HepG2 (cell line): ENCODE data around the gene WEE1. TPM values are rescaled to one million over a fixed set of nuclear protein-coding genes. Genes with fewer than 3 reads are reported as not detected.

Experiments used
- ATAC-seq: fragments of 200-7000 bp; cut with Tn5 transposase; 3 replicates; pipeline ENCODE4 v1.9.1; 2020; ENCODE audit warnings: mild to moderate bottlenecking, moderate library complexity
- BruUV-seq: library from RNA; stranded (reverse); fragments of 400-500 nt; replicated peaks from 2 replicates; lab custom pipeline; 2021; lab: Mats Ljungman, UMichigan
- CTCF ChIA-PET: fragments of 300-600 bp; formaldehyde crosslinking; extraction: SDS; loops from one replicate; lab custom pipeline; 2021; ENCODE audit warnings: low total read pairs, inconsistent platforms, low intra/inter-chr PET ratio; lab: Yijun Ruan, JAX
- POLR2A ChIA-PET: fragments of 350-600 bp; sonication (Branson Sonifier 250); formaldehyde crosslinking; loops from one replicate; lab custom pipeline; 2020; ENCODE audit warnings: antibody characterized with exemption, inconsistent platforms; lab: Yijun Ruan, JAX
- DNase-seq: peaks from one replicate; pipeline ENCODE4 v3.0.0-alpha.2; 2015; ENCODE audit warnings: low spot score
- FAIRE-seq: peaks from 3 replicates; lab custom pipeline; 2011; peaks lifted over from hg19 to GRCh38; lab: Jason Lieb, UNC
- H2AFZ ChIP-seq: one replicate; pipeline ENCODE4 v1.6.1; 2011; ENCODE audit warnings: low read length, inconsistent platforms
- H3K27ac ChIP-seq: fragments of 300-600 bp; 3 replicates; pipeline ENCODE4 v1.8.0; 2011; ENCODE audit warnings: mixed run types, mild to moderate bottlenecking, mixed read lengths, low read length, inconsistent platforms; ENCODE audit not compliant: insufficient read depth; ENCODE audit errors: extremely low read length
- H3K27me3 ChIP-seq, 2 experiments: fragments of 200-600 bp in 1 of 2; 2 replicates in 1 of 2; 3 replicates in 1 of 2; pipeline versions ENCODE4 v1.6.0 to v1.8.0; 2011; ENCODE audit warnings: low read length in 2 of 2, mild to moderate bottlenecking in 2 of 2, moderate library complexity in 2 of 2, inconsistent platforms in 1 of 2; ENCODE audit not compliant: insufficient read depth in 2 of 2, control insufficient read depth in 1 of 2
- H3K36me3 ChIP-seq, 2 experiments: fragments of 200-600 bp in 1 of 2; replicated peaks in 1 of 2; 2 replicates in 1 of 2; 3 replicates in 1 of 2; pipeline versions ENCODE4 v1.5.1 to v1.8.0; 2011; ENCODE audit warnings: low read length in 2 of 2, inconsistent platforms in 1 of 2; ENCODE audit not compliant: insufficient read depth in 2 of 2, control insufficient read depth in 1 of 2
- H3K4me1 ChIP-seq: 2 replicates; pipeline ENCODE4 v1.5.1; 2012; ENCODE audit warnings: low read length, inconsistent platforms; ENCODE audit not compliant: insufficient read depth
- H3K4me2 ChIP-seq: 2 replicates; pipeline ENCODE4 v1.6.0; 2011; ENCODE audit warnings: low read depth, low read length, inconsistent platforms
- H3K4me3 ChIP-seq, 3 experiments: fragments of 200-600 bp in 1 of 3; sonication (generic), shearing (Covaris generic) in 1 of 3; replicated peaks in 1 of 3; 2 replicates each; pipeline ENCODE4 v1.5.1; 2011 to 2016; ENCODE audit warnings: low read length in 3 of 3, inconsistent platforms in 2 of 3, low read depth in 2 of 3, mild to moderate bottlenecking in 2 of 3, control low read depth in 1 of 3, mixed read lengths in 1 of 3; ENCODE audit not compliant: insufficient read depth in 1 of 3
- H3K79me2 ChIP-seq: one replicate; pipeline ENCODE4 v1.6.1; 2011; ENCODE audit warnings: low read length, inconsistent platforms; ENCODE audit not compliant: insufficient read depth
- H3K9ac ChIP-seq: 2 replicates; pipeline ENCODE4 v1.6.0; 2011; ENCODE audit warnings: mild to moderate bottlenecking, low read depth, low read length, inconsistent platforms; ENCODE audit not compliant: insufficient read depth
- H3K9me3 ChIP-seq: 2 replicates; pipeline ENCODE4 v1.5.1; 2012; ENCODE audit warnings: mild to moderate bottlenecking, low read length
- H4K20me1 ChIP-seq: 2 replicates; pipeline ENCODE4 v1.6.0; 2011; ENCODE audit warnings: inconsistent platforms, mild to moderate bottlenecking, low read length, moderate library complexity; ENCODE audit not compliant: insufficient read depth
- AHR ChIP-seq: IDR thresholded peaks from 2 replicates; pipeline ENCODE4 v1.6.1; 2018; ENCODE audit warnings: missing genetic modification reagents, missing compliant biosample characterization
- BORCS8-MEF2B ChIP-seq: sonication (generic); formaldehyde crosslinking; IDR thresholded peaks from 2 replicates; pipeline ENCODE4 v1.8.0; 2022; ENCODE audit warnings: mild to moderate bottlenecking, missing genetic modification reagents
- CENPT ChIP-seq: sonication (generic); formaldehyde crosslinking; IDR thresholded peaks from 2 replicates; pipeline ENCODE4 v1.8.0; 2022; ENCODE audit warnings: low read depth, mild to moderate bottlenecking, moderate library complexity, missing genetic modification reagents
- CREB3 ChIP-seq: sonication (generic); formaldehyde crosslinking; IDR thresholded peaks from 2 replicates; pipeline ENCODE4 v1.5.0; 2020; ENCODE audit warnings: missing genetic modification reagents
- FOXM1 ChIP-seq: sonication (generic); formaldehyde crosslinking; IDR thresholded peaks from 2 replicates; pipeline ENCODE4 v1.5.0; 2020; ENCODE audit warnings: missing genetic modification reagents
- HES4 ChIP-seq: sonication (generic); formaldehyde crosslinking; IDR thresholded peaks from 2 replicates; pipeline ENCODE4 v1.9.0; 2021; ENCODE audit warnings: mild to moderate bottlenecking, missing genetic modification reagents, borderline replicate concordance
- HNF4G ChIP-seq, 2 experiments: sonication (generic) in 1 of 2; formaldehyde crosslinking in 1 of 2; IDR thresholded peaks; 2 replicates each; pipeline versions ENCODE4 v1.4.0 to v1.6.1; 2011 to 2020; ENCODE audit warnings: borderline replicate concordance in 2 of 2, low read depth in 2 of 2, mild to moderate bottlenecking in 2 of 2, low read length in 1 of 2, missing genetic modification reagents in 1 of 2, moderate library complexity in 1 of 2
- RARA ChIP-seq: IDR thresholded peaks from 2 replicates; pipeline ENCODE4 v1.6.1; 2016; ENCODE audit warnings: missing genetic modification reagents, missing compliant biosample characterization
- USF2 ChIP-seq, 2 experiments: sonication (generic) in 1 of 2; formaldehyde crosslinking in 1 of 2; IDR thresholded peaks; 2 replicates each; pipeline versions ENCODE4 v1.5.1 to v1.6.1; 2011 to 2020; ENCODE audit warnings: borderline replicate concordance in 1 of 2, low read depth in 1 of 2, low read length in 1 of 2, mild to moderate bottlenecking in 1 of 2, missing genetic modification reagents in 1 of 2, moderate library complexity in 1 of 2
- ZFAT ChIP-seq: sonication (generic); formaldehyde crosslinking; conservative IDR thresholded peaks from 2 replicates; pipeline ENCODE4 v1.8.1; 2023; ENCODE audit warnings: missing genetic modification reagents, inconsistent platforms
- ZNF570 ChIP-seq: sonication (generic); formaldehyde crosslinking; IDR thresholded peaks from 2 replicates; pipeline ENCODE4 v1.4.0; 2020; ENCODE audit warnings: mild to moderate bottlenecking, missing genetic modification reagents, borderline replicate concordance
- ZNF605 ChIP-seq: sonication (generic); formaldehyde crosslinking; IDR thresholded peaks from 2 replicates; pipeline ENCODE4 v1.8.0; 2022; ENCODE audit warnings: mild to moderate bottlenecking, missing genetic modification reagents
- ZNF687 ChIP-seq: sonication (generic); formaldehyde crosslinking; IDR thresholded peaks from 2 replicates; pipeline ENCODE4 v1.5.1; 2020; ENCODE audit warnings: mild to moderate bottlenecking, missing genetic modification reagents, moderate library complexity
- ZNF841 ChIP-seq: sonication (generic); formaldehyde crosslinking; IDR thresholded peaks from 2 replicates; pipeline ENCODE4 v1.8.1; 2023; ENCODE audit warnings: missing genetic modification reagents, borderline replicate concordance
- WGBS: methylation state at CpG from one replicate; pipeline ENCODE4 v1.1.6; 2017; ENCODE audit warnings: low lambda C conversion rate; 5-methylcytosine and 5-hydroxymethylcytosine counted together
- in situ Hi-C: cut with HindIII; loops from 2 replicates; pipeline ENCODE4 v1.10.0; 2017; ENCODE audit warnings: low pct_unique_long_range_greater_than_20kb; ENCODE audit not compliant: extremely low pct_ligation_motif_present
- intact Hi-C: fragments of 100-400 bp; cut with micrococcal nuclease; formaldehyde crosslinking; loops from one replicate; pipeline ENCODE4 v1.10.0; 2022; ENCODE audit not compliant: unreplicated experiment
- polyA plus RNA-seq, 8 experiments: library from polyadenylated mRNA; depleted of rRNA in 3 of 8; stranded (reverse) in 7 of 8; unstranded in 1 of 8; fragments of >200 nt; fragmentation: Illumina TruSeq in 4 of 8; extraction: Trizol in 4 of 8; gene quantifications; 2 replicates each; pipeline versions ENCODE4 v1.2.1 to v1.2.3, GENCODE V29; 2011 to 2016; ENCODE audit warnings: low read depth in 4 of 8, missing spikeins in 1 of 8, mixed read lengths in 1 of 8; ENCODE audit not compliant: insufficient read depth in 1 of 8
- total RNA-seq, 5 experiments: library from RNA; depleted of rRNA; stranded (reverse); fragments of >200 nt; fragmentation: Illumina TruSeq; extraction: Trizol; gene quantifications; 2 replicates each; pipeline ENCODE4 v1.2.3, GENCODE V29; 2016; ENCODE audit warnings: low read depth in 1 of 5

The WEE1 gene
- total and polyA plus RNA-seq, 2 of the 13 experiments (the other 11 are each of a cell fraction or from before 2014, with no cell fraction given) = 31.4 to 63.7 TPM

GRCh38 chr11:9607511-9607899, 34.0 kb downstream of the WEE1 start (continued):
- TF ChIP-seq USF2 (IDR thresholded peaks at IDR 0.05; ENCODE audit: low read depth, low read length) = no peak
- 0 out of 2 replicates have a peak, but pooled peaks have one; percentile 17 for TF ChIP-seq USF2 (CRISPR knock-in tag; IDR thresholded peaks at IDR 0.05; ENCODE audit: borderline replicate concordance)
- TF ChIP-seq ZNF605 (CRISPR knock-in tag) = 0 out of 2 replicates have a peak, but pooled peaks have one; percentile 14

GRCh38 chr11:9609002-9609759, 35.7 kb downstream of the WEE1 start:
- FAIRE-seq (no peak), DNase-seq (no peak), ATAC-seq (no peak)
- ChIA-PET CTCF (no interaction called here), POLR2A (no interaction called here)
- 91% methylated on average over 7 of the region's 7 CpGs for WGBS
- no peak overlapping the region for H2AFZ ChIP-seq
- no peak overlapping the region for H3K9ac ChIP-seq
- H3K4me2 ChIP-seq = no peak overlapping the region
- in situ Hi-C loops (no loop called here), intact Hi-C loops (no loop called here)
- no peaks in the 10 kb centered on the region for H3K79me2 ChIP-seq
- H3K9me3 ChIP-seq = no peaks in the 10 kb centered on the region
- no peaks in the 10 kb centered on the region for H4K20me1 ChIP-seq
- no peak overlapping the region for H3K4me3 ChIP-seq
- peaks cover 73% of the 10 kb centered on the region for H3K4me1 ChIP-seq
- H3K27ac ChIP-seq = no peak overlapping the region
- no TSS peak for BruUV-seq
- no peaks in the 10 kb centered on the region for H3K36me3 ChIP-seq
- H3K27me3 ChIP-seq = no peaks in the 10 kb centered on the region
- TF ChIP-seq AHR (CRISPR knock-in tag) (no peak), FOXM1 (CRISPR knock-in tag) (no peak), HNF4G (IDR thresholded peaks at IDR 0.05; ENCODE audit: borderline replicate concordance, low read depth, low read length) (no peak), HNF4G (CRISPR knock-in tag; IDR thresholded peaks at IDR 0.05; ENCODE audit: borderline replicate concordance, low read depth) (no peak), CENPT (CRISPR knock-in tag) (no peak), BORCS8-MEF2B (CRISPR knock-in tag) (no peak), ZNF841 (CRISPR knock-in tag) (no peak), ZNF570 (CRISPR knock-in tag) (no peak), CREB3 (CRISPR knock-in tag) (no peak), ZFAT (CRISPR knock-in tag) (no peak), HES4 (CRISPR knock-in tag) (no peak), ZNF687 (CRISPR knock-in tag) (peak; percentile 29), RARA (CRISPR knock-in tag) (0 out of 2 replicates have a peak, but pooled peaks have one; percentile 7)
